Measurements from ENCODE around the gene SDR42E2.
"Not testable (repeated sequence)": the region's sequence is repeated elsewhere in the genome, so short reads cannot be mapped to it uniquely, and the experiment has no call there.

SDR42E2 gene

GRCh38 chr16:22163806-22164205 is 1.5 kb downstream of the SDR42E2 start:
- TF ChIP-seq, protein P1, sequence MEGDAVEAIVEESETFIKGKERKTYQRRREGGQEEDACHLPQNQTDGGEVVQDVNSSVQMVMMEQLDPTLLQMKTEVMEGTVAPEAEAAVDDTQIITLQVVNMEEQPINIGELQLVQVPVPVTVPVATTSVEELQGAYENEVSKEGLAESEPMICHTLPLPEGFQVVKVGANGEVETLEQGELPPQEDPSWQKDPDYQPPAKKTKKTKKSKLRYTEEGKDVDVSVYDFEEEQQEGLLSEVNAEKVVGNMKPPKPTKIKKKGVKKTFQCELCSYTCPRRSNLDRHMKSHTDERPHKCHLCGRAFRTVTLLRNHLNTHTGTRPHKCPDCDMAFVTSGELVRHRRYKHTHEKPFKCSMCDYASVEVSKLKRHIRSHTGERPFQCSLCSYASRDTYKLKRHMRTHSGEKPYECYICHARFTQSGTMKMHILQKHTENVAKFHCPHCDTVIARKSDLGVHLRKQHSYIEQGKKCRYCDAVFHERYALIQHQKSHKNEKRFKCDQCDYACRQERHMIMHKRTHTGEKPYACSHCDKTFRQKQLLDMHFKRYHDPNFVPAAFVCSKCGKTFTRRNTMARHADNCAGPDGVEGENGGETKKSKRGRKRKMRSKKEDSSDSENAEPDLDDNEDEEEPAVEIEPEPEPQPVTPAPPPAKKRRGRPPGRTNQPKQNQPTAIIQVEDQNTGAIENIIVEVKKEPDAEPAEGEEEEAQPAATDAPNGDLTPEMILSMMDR (IDR thresholded peaks at IDR 0.05; ENCODE audit: low read depth, low read length), result no peak
- no peak for DNase-seq (ENCODE audit: extremely low read depth, low read depth)

DNA sequence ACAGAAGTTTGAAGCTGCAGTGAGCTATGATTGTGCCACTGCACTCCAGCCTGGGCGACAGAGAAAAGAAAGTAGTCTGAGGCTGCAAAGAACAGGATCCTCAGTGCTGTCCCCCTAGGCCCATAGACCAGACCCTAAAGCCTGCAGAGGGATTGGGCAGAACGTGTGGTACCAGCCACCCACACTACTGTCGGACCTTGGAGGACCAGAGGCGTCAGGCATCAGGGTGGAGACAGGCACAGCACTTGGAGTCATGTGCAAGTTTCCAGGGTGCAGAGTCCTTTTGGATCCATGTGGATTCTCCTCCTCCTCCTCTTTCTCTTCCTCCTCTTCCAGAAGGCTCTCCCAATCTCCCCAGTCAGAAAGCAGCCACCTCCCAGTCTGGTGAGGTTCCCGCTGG is 2.2 kb downstream of the SDR42E2 start:
- TF ChIP-seq, protein P1 (IDR thresholded peaks at IDR 0.05; ENCODE audit: low read depth, low read length), result no peak
- no peak for DNase-seq (ENCODE audit: extremely low read depth, low read depth)

DNA sequence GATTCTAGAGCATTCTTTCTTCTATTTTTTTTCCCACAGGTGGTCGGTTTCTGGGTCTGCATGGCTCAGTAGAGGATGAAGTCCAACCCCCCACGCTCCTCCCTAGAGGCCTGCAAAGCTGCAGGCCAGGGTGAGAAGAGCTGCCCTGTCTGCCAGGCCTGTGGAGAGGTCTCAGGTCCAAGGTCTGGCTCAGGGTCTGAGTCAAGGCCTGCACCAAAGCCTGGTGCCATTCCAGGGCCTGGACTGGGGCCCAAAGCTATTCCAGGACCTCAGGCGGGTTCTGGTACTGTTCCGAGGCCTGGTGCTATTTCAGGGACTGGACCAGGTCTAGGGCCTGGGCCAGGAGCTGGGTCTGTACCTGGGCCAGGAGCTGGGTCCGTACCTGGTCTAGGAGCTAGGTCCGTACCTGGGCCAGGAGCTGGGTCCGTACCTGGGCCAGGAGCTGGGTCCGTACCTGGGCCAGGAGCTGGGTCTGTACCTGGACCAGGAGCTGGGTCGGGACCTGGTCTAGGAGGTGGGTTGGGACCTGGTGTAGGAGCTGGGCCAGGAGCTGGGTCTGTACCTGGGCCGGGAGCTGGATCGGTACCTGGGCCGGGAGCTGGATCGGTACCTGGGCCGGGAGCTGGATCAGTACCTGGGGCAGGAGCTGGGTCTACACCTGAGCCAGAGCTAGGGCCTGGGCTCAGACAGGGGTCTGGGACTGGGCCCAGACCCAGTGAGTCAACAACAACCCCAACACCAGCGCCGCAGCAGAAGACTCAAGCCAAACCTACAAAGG is 3.4 kb downstream of the SDR42E2 start:
- DNase-seq (ENCODE audit: extremely low read depth, low read depth), result no peak
- TF ChIP-seq, protein P1 (IDR thresholded peaks at IDR 0.05; ENCODE audit: low read depth, low read length), result no peak

DNA sequence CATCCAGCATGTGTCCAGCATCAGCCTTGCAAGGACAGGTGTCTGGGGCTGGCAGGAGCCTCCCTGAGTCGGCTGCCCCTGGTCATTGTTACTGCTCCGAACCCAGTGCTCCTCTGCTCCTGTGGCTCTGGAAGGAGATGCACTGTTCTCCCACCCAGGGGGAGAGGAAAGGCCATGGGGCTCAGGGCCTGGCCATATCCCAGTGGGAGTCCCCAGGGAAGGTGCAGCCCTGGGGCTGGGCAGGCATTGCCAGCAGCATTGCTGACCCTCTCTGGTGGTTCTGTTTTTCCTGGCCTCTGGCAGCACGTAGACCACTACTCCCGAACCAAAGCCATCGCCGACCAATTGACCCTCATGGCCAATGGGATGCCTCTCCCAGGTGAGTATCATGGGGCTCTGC is 9.6 kb downstream of the SDR42E2 start:
- DNase-seq (ENCODE audit: extremely low read depth, low read depth), result no peak
- TF ChIP-seq, protein P1 (IDR thresholded peaks at IDR 0.05; ENCODE audit: low read depth, low read length), result no peak

DNA sequence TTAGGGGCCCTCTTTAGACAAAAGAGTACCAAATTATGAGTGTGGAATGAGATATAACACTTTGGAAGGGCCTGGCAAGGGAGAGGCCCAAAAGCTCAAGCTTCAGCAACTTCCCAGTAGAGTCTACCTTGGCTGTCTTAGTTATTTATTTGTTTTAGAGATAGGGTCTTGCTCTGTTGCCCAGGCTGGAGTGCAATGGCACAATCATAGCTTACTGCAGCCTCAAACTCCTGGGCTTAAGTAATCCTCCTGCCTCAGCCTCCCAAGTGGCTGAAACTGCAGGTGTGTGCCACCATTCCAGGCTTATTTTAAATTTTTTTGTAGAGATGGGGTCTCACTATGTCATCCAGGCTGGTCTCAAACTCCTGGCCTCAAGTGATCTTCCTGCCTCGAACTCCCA is 10.3 kb downstream of the SDR42E2 start:
- DNase-seq (ENCODE audit: extremely low read depth, low read depth), result not testable (repeated sequence)

DNA sequence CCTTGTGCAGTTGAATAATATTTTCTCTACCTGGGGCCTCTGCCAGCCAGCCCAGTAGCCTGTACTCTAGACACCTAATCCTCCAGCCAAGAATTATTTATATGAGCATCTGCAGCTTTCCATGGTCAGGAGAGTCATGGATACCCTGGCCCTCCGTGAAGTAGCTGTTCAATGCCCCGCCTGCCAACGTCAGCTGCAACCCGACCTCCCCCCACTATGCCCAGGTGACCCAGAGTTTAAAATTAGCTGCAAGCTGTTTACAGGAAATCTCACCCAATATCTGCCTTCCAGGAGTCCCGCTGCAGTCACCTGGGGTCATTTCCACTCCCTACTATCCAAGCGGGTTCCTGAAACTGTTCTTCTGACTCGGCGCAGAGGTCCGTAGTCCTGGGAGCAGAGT is 12.3 kb downstream of the SDR42E2 start:
- TF ChIP-seq, protein P1 (IDR thresholded peaks at IDR 0.05; ENCODE audit: low read depth, low read length), result no peak
- no peak for DNase-seq (ENCODE audit: extremely low read depth, low read depth)

DNA sequence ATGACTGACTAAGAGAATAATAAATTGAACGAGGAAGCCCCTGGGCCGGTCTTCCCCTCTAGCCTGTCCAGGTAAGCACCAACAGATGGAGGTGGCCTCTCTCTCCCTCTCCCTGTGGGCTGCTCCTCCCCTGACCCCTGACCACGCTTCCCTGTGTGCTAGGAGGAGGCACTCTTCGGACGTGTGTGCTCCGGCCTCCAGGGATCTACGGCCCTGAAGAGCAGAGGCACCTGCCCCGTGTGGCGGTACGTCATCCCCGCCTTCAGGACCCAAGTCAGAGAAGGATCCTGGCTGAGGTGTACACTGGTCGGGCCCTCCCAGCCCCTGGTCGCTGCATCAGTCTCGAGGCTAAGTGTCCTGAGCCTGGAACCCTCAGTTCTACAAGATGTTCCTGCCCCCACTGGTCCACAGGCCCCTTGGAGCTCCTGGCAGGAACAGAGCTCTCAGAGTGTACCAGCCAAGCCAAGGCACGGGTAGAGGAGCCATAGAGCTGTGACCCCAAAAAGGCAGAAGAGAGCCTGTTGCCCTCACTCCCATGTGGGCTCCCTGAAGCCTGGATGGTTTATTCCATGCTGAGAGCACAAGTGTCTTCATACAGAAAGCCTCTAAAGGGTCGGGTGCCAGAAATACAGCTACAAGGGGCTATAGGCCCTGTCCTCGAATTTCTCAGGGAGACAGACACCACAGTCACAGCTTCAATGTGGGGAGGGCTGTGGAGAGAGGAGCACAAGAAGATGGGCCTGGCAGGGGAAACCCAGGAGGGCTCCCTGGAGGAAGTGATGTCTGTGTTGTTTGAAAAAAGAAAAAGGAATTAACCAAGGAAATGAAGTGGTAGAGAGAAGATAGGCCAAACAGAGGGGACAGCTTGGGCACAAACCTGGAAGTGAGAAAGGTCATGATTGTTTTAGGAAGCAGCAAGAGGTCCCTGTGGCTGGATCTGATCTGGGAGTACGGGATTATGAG is 15.9 kb downstream of the SDR42E2 start:
- TF ChIP-seq, protein P1 (IDR thresholded peaks at IDR 0.05; ENCODE audit: low read depth, low read length), result no peak
- no peak for DNase-seq (ENCODE audit: extremely low read depth, low read depth)

Measured in AG09319 (cell line).